OCI-LY1 (cell line): ENCODE data around the gene KATNAL2.
A peak's percentile ranks its signal among the peaks of the same experiment; 100 is the strongest.

Source experiments
- H2AFZ ChIP-seq: fragments of 200-600 bp; sonication (generic), shearing (Covaris generic); 2 replicates; pipeline ENCODE4 v1.6.0; 2014; ENCODE audit warnings: antibody characterized with exemption, mild to moderate bottlenecking, low read length
- H3F3A ChIP-seq: fragments of 200-600 bp; sonication (generic), shearing (Covaris generic); 2 replicates; pipeline ENCODE4 v1.6.0; 2014; ENCODE audit warnings: mild to moderate bottlenecking, antibody characterized with exemption, low read length, moderate library complexity; ENCODE audit not compliant: insufficient read depth
- H3K27ac ChIP-seq: fragments of 200-600 bp; sonication (generic); 2 replicates; pipeline ENCODE4 v1.5.1; 2014; ENCODE audit warnings: low read length, mixed run types, mild to moderate bottlenecking, low read depth; ENCODE audit not compliant: poor library complexity, severe bottlenecking
- H3K27me3 ChIP-seq: fragments of 200-600 bp; sonication (generic); 2 replicates; pipeline ENCODE4 v1.6.0; 2014; ENCODE audit warnings: antibody characterized with exemption, mild to moderate bottlenecking, low read length, moderate library complexity; ENCODE audit not compliant: insufficient read depth
- H3K36me3 ChIP-seq: fragments of 200-600 bp; sonication (generic); 2 replicates; pipeline ENCODE4 v1.6.1; 2014; ENCODE audit warnings: mild to moderate bottlenecking, antibody characterized with exemption, low read length, moderate library complexity, mixed read lengths; ENCODE audit not compliant: insufficient read depth
- H3K4me1 ChIP-seq: fragments of 200-600 bp; sonication (generic); 2 replicates; pipeline ENCODE4 v1.5.1; 2014; ENCODE audit warnings: mild to moderate bottlenecking, low read length, moderate library complexity; ENCODE audit not compliant: insufficient read depth, severe bottlenecking
- H3K4me2 ChIP-seq: fragments of 200-600 bp; sonication (generic), shearing (Covaris generic); 2 replicates; pipeline ENCODE4 v1.6.1; 2014; ENCODE audit warnings: low read length
- H3K4me3 ChIP-seq: fragments of 200-600 bp; sonication (generic); 2 replicates; pipeline ENCODE4 v1.5.1; 2014; ENCODE audit warnings: low read length, low read depth, mild to moderate bottlenecking, mixed read lengths; ENCODE audit not compliant: poor library complexity, severe bottlenecking
- H3K79me2 ChIP-seq: fragments of 200-600 bp; shearing (Covaris generic); 2 replicates; pipeline ENCODE4 v1.6.1; 2016; ENCODE audit warnings: mixed run types, low read length, mixed read lengths; ENCODE audit not compliant: insufficient read depth
- H3K9ac ChIP-seq: fragments of 200-600 bp; sonication (generic), shearing (Covaris generic); 2 replicates; pipeline ENCODE4 v1.6.1; 2014; ENCODE audit warnings: mild to moderate bottlenecking, low read length, mixed read lengths
- H3K9me2 ChIP-seq: fragments of 200-600 bp; sonication (generic), shearing (Covaris generic); 2 replicates; pipeline ENCODE4 v1.6.1; 2014; ENCODE audit warnings: low read depth, mild to moderate bottlenecking, low read length, mixed read lengths
- H3K9me3 ChIP-seq: fragments of 200-600 bp; shearing (Covaris generic); 2 replicates; pipeline ENCODE4 v1.6.1; 2014; ENCODE audit warnings: low read length, mixed read lengths
- H4K20me1 ChIP-seq: fragments of 200-600 bp; sonication (generic), shearing (Covaris generic); 2 replicates; pipeline ENCODE4 v1.6.0; 2016; ENCODE audit warnings: mild to moderate bottlenecking, low read length; ENCODE audit not compliant: insufficient read depth
- CTCF ChIP-seq: fragments of 200-600 bp; sonication (generic), shearing (Covaris generic); IDR thresholded peaks from 2 replicates; pipeline ENCODE4 v1.5.1; 2017; ENCODE audit warnings: mild to moderate bottlenecking, antibody characterized with exemption, low read length, moderate library complexity, mixed read lengths
- EZH2 ChIP-seq: fragments of 200-600 bp; sonication (generic), shearing (Covaris generic); IDR thresholded peaks from 2 replicates; pipeline ENCODE4 v1.8.0; 2017; ENCODE audit warnings: borderline replicate concordance, mixed run types, mild to moderate bottlenecking, antibody characterized with exemption, low read length, moderate library complexity, mixed read lengths

The KATNAL2 gene

GRCh38 chr18:47087676-47088075 is 170.3 kb downstream of the KATNAL2 start:
- H3K9me3 ChIP-seq = no peaks in the 10 kb centered on the region
- H3F3A ChIP-seq = no peaks in the 10 kb centered on the region
- H3K9ac ChIP-seq = no peak overlapping the region
- H3K36me3 ChIP-seq = no peaks in the 10 kb centered on the region
- H3K27ac ChIP-seq = no peak overlapping the region
- H4K20me1 ChIP-seq = no peaks in the 10 kb centered on the region
- no peak for TF ChIP-seq EZH2
- no peak for TF ChIP-seq CTCF
- H3K4me3 ChIP-seq = no peak overlapping the region
- no peak overlapping the region for H3K4me2 ChIP-seq
- H3K79me2 ChIP-seq = no peaks in the 10 kb centered on the region
- H3K27me3 ChIP-seq = no peaks in the 10 kb centered on the region
- no peak overlapping the region for H2AFZ ChIP-seq
- no peaks in the 10 kb centered on the region for H3K9me2 ChIP-seq
- H3K4me1 ChIP-seq = no peaks in the 10 kb centered on the region

GRCh38 chr18:47095810-47096209 is 178.4 kb downstream of the KATNAL2 start:
- Histone ChIP-seq H3K4me1 (no peaks in the 10 kb centered on the region), H3K27ac (no peak overlapping the region), H3K36me3 (no peaks in the 10 kb centered on the region), H3K79me2 (no peaks in the 10 kb centered on the region), H3K4me3 (no peak overlapping the region), H2AFZ (no peak overlapping the region), H3K9me2 (no peaks in the 10 kb centered on the region), H3K27me3 (no peaks in the 10 kb centered on the region), H3K9ac (no peak overlapping the region), H3K4me2 (no peak overlapping the region), H3K9me3 (no peaks in the 10 kb centered on the region), H4K20me1 (no peaks in the 10 kb centered on the region), H3F3A (no peaks in the 10 kb centered on the region)
- TF ChIP-seq CTCF (no peak), EZH2 (no peak)

GRCh38 chr18:47100212-47100831 is 182.9 kb downstream of the KATNAL2 start:
- Histone ChIP-seq H3K27me3 (no peaks in the 10 kb centered on the region), H3K9me2 (no peaks in the 10 kb centered on the region), H3K79me2 (no peaks in the 10 kb centered on the region), H3K9me3 (no peaks in the 10 kb centered on the region), H3K4me1 (no peaks in the 10 kb centered on the region), H3K9ac (no peak overlapping the region), H3K4me3 (no peak overlapping the region), H4K20me1 (no peaks in the 10 kb centered on the region), H3K4me2 (no peak overlapping the region), H3K36me3 (peaks cover 5% of the 10 kb centered on the region; the same call in 1 of the 2 replicates), H2AFZ (no peak overlapping the region), H3F3A (no peaks in the 10 kb centered on the region), H3K27ac (no peak overlapping the region)
- TF ChIP-seq EZH2 (no peak), CTCF (peak; percentile 76)
